Natural killer cell (primary cell): ENCODE measurements around the gene TMTC2. TPM values are rescaled to one million over a fixed set of nuclear protein-coding genes. Genes with fewer than 3 reads are reported as not detected.

Experiments used
- ATAC-seq, 3 donors: fragments of 150-1000 bp in 2 of 3; fragments of 200-7000 bp in 1 of 3; cut with Tn5 transposase; 1 replicate in 1 of 3; 2 replicates in 2 of 3; pipeline ENCODE4 v1.10.0; 2021; ENCODE audit warnings: mild to moderate bottlenecking in 2 of 3, moderate library complexity in 2 of 3
- DNase-seq, 2 donors: peaks; one replicate each; pipeline versions ENCODE4 v3.0.0 to v3.0.0-alpha.2; 2013 to 2021; ENCODE audit warnings: mixed read lengths in 1 of 2
- H3K27ac ChIP-seq: one replicate; pipeline ENCODE4 v1.5.1; 2013; ENCODE audit warnings: mild to moderate bottlenecking, low read length
- H3K27me3 ChIP-seq: one replicate; pipeline ENCODE4 v1.6.1; 2013; ENCODE audit warnings: low read length; ENCODE audit not compliant: control insufficient read depth, insufficient read depth
- H3K36me3 ChIP-seq: one replicate; pipeline ENCODE4 v1.6.1; 2013; ENCODE audit warnings: low read length; ENCODE audit not compliant: control insufficient read depth, insufficient read depth
- H3K4me1 ChIP-seq: one replicate; pipeline ENCODE4 v1.6.1; 2013; ENCODE audit warnings: low read length; ENCODE audit not compliant: control insufficient read depth, insufficient read depth
- H3K4me3 ChIP-seq: one replicate; pipeline ENCODE4 v1.5.1; 2013; ENCODE audit warnings: low read length
- H3K9me3 ChIP-seq: one replicate; pipeline ENCODE4 v1.6.1; 2013; ENCODE audit warnings: low read length; ENCODE audit not compliant: control insufficient read depth, insufficient read depth
- H3K27ac Mint-ChIP-seq, 2 donors: one replicate each; pipeline ENCODE4 v1.8.0; 2022; ENCODE audit warnings: mild to moderate bottlenecking in 2 of 2, mixed read lengths in 2 of 2, moderate library complexity in 1 of 2
- H3K27me3 Mint-ChIP-seq, 2 donors: one replicate each; pipeline ENCODE4 v1.8.0; 2022; ENCODE audit warnings: low read depth in 2 of 2, mixed read lengths in 2 of 2
- H3K36me3 Mint-ChIP-seq: one replicate; pipeline ENCODE4 v1.8.0; 2022; ENCODE audit warnings: mixed read lengths
- H3K4me1 Mint-ChIP-seq, 2 donors: one replicate each; pipeline ENCODE4 v1.8.0; 2022; ENCODE audit warnings: mixed read lengths in 2 of 2
- H3K4me3 Mint-ChIP-seq: one replicate; pipeline ENCODE4 v1.8.0; 2022; ENCODE audit warnings: mild to moderate bottlenecking, moderate library complexity, mixed read lengths
- H3K9me3 Mint-ChIP-seq, 2 donors: one replicate each; pipeline ENCODE4 v1.8.0; 2022; ENCODE audit warnings: mixed read lengths in 2 of 2
- CTCF ChIP-seq: fragments of 200-600 bp; IDR thresholded peaks from one replicate; pipeline ENCODE4 v1.8.0; 2022; ENCODE audit warnings: antibody characterized with exemption
- WGBS: methylation state at CpG from one replicate; pipeline ENCODE4 v1.1.7; 2013; ENCODE audit warnings: missing lambda C conversion rate; ENCODE audit not compliant: insufficient coverage; 5-methylcytosine and 5-hydroxymethylcytosine counted together
- intact Hi-C: fragments of 100-400 bp; cut with micrococcal nuclease; formaldehyde crosslinking; loops from one replicate; pipeline ENCODE4 v1.14.2; 2022
- total RNA-seq, 4 donors: library from RNA; stranded (reverse); fragments of 120-200 nt in 1 of 4; gene quantifications; one replicate each; pipeline versions ENCODE4 v1.2.3 to v1.2.4, GENCODE V29; 2013 to 2022

Gene TMTC2
- total RNA-seq, 3 donors from 2014 or later (not counting 1 experiment from before 2014, with no cell fraction given) = 1.4 to 2.3 (median 1.6) TPM

DNA sequence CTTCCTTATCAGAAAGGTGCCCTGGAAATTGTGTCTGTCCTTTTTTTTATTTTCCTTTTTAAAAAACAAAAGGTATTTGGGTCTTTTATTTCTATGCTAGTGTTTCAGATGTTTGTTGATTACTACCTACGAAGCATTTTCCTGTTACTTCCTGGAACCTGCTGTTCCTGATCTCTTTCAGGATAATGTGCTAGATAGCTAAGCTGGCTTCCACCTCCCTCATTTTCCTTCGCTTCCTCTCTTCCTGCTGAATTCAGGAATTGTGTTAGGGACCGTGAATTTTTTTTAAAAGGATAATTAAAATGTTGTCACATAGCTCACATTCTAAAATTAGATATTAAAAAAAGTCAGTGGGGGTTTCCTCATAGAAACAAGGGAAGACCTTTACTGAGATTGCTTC, 27.7 kb downstream of the TMTC2 start:
- peaks cover 2 to 3% of the 10 kb centered on the region in 2 donors for H3K9me3 Mint-ChIP-seq
- ATAC-seq (no peak), DNase-seq (no peak)
- Histone ChIP-seq H3K27me3 (no peaks in the 10 kb centered on the region), H3K36me3 (no peaks in the 10 kb centered on the region), H3K4me1 (no peaks in the 10 kb centered on the region), H3K9me3 (no peaks in the 10 kb centered on the region), H3K4me3 (no peak overlapping the region), H3K27ac (no peak overlapping the region)
- no peaks in the 10 kb centered on the region for H3K36me3 Mint-ChIP-seq
- no peaks in the 10 kb centered on the region for H3K4me1 Mint-ChIP-seq
- 100% methylated on average over 1 of the region's 3 CpGs for WGBS
- intact Hi-C loops = no loop called here
- no peak overlapping the region for H3K27ac Mint-ChIP-seq
- no peaks in the 10 kb centered on the region for H3K27me3 Mint-ChIP-seq
- TF ChIP-seq CTCF = no peak
- no peak overlapping the region for H3K4me3 Mint-ChIP-seq

- no peaks in the 10 kb centered on the region for H3K4me1 Mint-ChIP-seq
- Histone ChIP-seq H3K27me3 (no peaks in the 10 kb centered on the region), H3K4me3 (no peak overlapping the region), H3K9me3 (no peaks in the 10 kb centered on the region), H3K36me3 (no peaks in the 10 kb centered on the region), H3K4me1 (no peaks in the 10 kb centered on the region), H3K27ac (no peak overlapping the region)
- H3K36me3 Mint-ChIP-seq = no peaks in the 10 kb centered on the region
- no peaks in the 10 kb centered on the region for H3K9me3 Mint-ChIP-seq
- no peak overlapping the region for H3K4me3 Mint-ChIP-seq
- no peak for ATAC-seq
- no peak for TF ChIP-seq CTCF
- no peak overlapping the region for H3K27ac Mint-ChIP-seq
- no peak for DNase-seq
- no CpG with 5 or more reads among the region's 1 CpG for WGBS
- H3K27me3 Mint-ChIP-seq = no peaks in the 10 kb centered on the region
- intact Hi-C loops = no loop called here
Observed at GRCh38 chr12:82721726-82722125, 35.0 kb downstream of the TMTC2 start.

DNA sequence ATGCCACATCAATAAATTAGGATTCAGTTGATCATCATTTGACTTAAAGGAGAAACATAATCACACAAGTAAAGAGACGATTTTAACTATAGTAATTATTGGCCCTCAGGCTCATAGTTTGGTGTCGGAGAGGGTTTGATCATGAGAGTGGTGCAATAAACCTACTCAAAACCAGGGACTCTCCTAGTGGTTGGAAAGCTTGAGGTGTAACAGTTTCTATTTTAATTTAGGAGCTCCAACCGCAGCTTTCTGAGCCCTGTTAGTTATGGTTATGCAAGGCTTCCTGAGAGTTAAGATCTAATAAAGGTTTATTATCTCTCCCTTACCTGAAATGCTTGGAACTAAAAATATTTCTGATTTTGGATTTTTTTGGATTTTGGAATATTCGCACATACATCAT, 36.4 kb downstream of the TMTC2 start:
- H3K27me3 ChIP-seq = no peaks in the 10 kb centered on the region
- no peaks in the 10 kb centered on the region for H3K27me3 Mint-ChIP-seq
- intact Hi-C loops = no loop called here

More for the DNA sequence above, 36.4 kb downstream of the TMTC2 start:
- Histone ChIP-seq H3K9me3 (no peaks in the 10 kb centered on the region), H3K36me3 (no peaks in the 10 kb centered on the region), H3K4me1 (no peaks in the 10 kb centered on the region), H3K27ac (no peak overlapping the region), H3K4me3 (no peak overlapping the region)
- TF ChIP-seq CTCF = no peak
- Mint-ChIP-seq H3K27ac (no peak overlapping the region), H3K36me3 (no peaks in the 10 kb centered on the region), H3K4me1 (no peaks in the 10 kb centered on the region), H3K9me3 (no peaks in the 10 kb centered on the region), H3K4me3 (no peak overlapping the region)
- WGBS = 77% methylated on average over 2 of the region's 4 CpGs
- ATAC-seq (no peak), DNase-seq (no peak)
